ENCODE measurements around the gene SETDB1. TPM values are rescaled to one million over a fixed set of nuclear protein-coding genes. Genes with fewer than 3 reads are reported as not detected.

SETDB1 gene
- polyA plus RNA-seq, 1 of the 3 experiments (the other 2 are of a cell fraction), result 29.9 TPM

- ChIA-PET POLR2A (no interaction called here), CTCF (interaction anchor here (0.9 to 1.5 kb wide), 3 partner anchors 12 to 32 kb away, joined by 3 to 5 read pairs (median 3); no protein-coding TSS in a partner anchor)
- Histone ChIP-seq H3K27ac (ENCODE audit: low read depth in 2 of 2, low read length in 1 of 2) (no peak overlapping the region), H3K4me1 (ENCODE audit: control insufficient read depth in 1 of 2, insufficient read depth in 2 of 2, low read depth in 1 of 2, low read length in 1 of 2) (no peaks in the 10 kb centered on the region), H3K9ac (no peak overlapping the region), H3K4me2 (no peak overlapping the region), H3K9me2 (no peaks in the 10 kb centered on the region), H2AFZ (ENCODE audit: low read depth) (no peak overlapping the region), H4K20me1 (ENCODE audit: insufficient read depth) (no peaks in the 10 kb centered on the region), H3K4me3 (ENCODE audit: low read depth in 2 of 2, low read length in 1 of 2) (no peak overlapping the region), H3K9me3 (no peaks in the 10 kb centered on the region), H3K79me2 (ENCODE audit: insufficient read depth) (no peaks in the 10 kb centered on the region), H3K36me3 (replicated peaks in 1 of 2; ENCODE audit: control insufficient read depth in 1 of 2, insufficient read depth in 2 of 2, low read length in 1 of 2) (no peaks in the 10 kb centered on the region), H3K27me3 (ENCODE audit: insufficient read depth) (no peaks in the 10 kb centered on the region), H3F3A (replicated peaks; ENCODE audit: insufficient read depth) (peaks cover under 1% of the 10 kb centered on the region)
- TF ChIP-seq, protein P1, sequence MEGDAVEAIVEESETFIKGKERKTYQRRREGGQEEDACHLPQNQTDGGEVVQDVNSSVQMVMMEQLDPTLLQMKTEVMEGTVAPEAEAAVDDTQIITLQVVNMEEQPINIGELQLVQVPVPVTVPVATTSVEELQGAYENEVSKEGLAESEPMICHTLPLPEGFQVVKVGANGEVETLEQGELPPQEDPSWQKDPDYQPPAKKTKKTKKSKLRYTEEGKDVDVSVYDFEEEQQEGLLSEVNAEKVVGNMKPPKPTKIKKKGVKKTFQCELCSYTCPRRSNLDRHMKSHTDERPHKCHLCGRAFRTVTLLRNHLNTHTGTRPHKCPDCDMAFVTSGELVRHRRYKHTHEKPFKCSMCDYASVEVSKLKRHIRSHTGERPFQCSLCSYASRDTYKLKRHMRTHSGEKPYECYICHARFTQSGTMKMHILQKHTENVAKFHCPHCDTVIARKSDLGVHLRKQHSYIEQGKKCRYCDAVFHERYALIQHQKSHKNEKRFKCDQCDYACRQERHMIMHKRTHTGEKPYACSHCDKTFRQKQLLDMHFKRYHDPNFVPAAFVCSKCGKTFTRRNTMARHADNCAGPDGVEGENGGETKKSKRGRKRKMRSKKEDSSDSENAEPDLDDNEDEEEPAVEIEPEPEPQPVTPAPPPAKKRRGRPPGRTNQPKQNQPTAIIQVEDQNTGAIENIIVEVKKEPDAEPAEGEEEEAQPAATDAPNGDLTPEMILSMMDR (IDR thresholded peaks at IDR 0.05), result no peak
- TF ChIP-seq RCOR1 (IDR thresholded peaks at IDR 0.05; ENCODE audit: low read length), result no peak
- TF ChIP-seq USF2 (IDR thresholded peaks at IDR 0.05; ENCODE audit: borderline replicate concordance, low read depth, low read length), result no peak
- TF ChIP-seq FOSL2 (IDR thresholded peaks at IDR 0.05; ENCODE audit: borderline replicate concordance, low read depth), result no peak
- TF ChIP-seq, protein P2, sequence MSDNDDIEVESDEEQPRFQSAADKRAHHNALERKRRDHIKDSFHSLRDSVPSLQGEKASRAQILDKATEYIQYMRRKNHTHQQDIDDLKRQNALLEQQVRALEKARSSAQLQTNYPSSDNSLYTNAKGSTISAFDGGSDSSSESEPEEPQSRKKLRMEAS (IDR thresholded peaks at IDR 0.05; ENCODE audit: low read depth), result no peak
- no peak for TF ChIP-seq NFIC (IDR thresholded peaks at IDR 0.05; ENCODE audit: borderline replicate concordance)
- no peak for TF ChIP-seq GATA2 (CRISPR knock-in tag; IDR thresholded peaks at IDR 0.05)
- no peak for TF ChIP-seq CHD2 (IDR thresholded peaks at IDR 0.05; ENCODE audit: low read length, partially characterized antibody)
- TF ChIP-seq YY1 (IDR thresholded peaks at IDR 0.05; ENCODE audit: low read depth), result no peak
- TF ChIP-seq FOXJ3 (CRISPR knock-in tag; IDR thresholded peaks at IDR 0.05), result no peak
- TF ChIP-seq FOXM1 (IDR thresholded peaks at IDR 0.05; ENCODE audit: low read depth), result no peak
- TF ChIP-seq SMC3 (IDR thresholded peaks at IDR 0.05; ENCODE audit: low read depth, low read length), result no peak
- no peak for TF ChIP-seq GABPA (IDR thresholded peaks at IDR 0.05; ENCODE audit: low read depth)
- TF ChIP-seq ZBTB33 (IDR thresholded peaks at IDR 0.05; ENCODE audit: borderline replicate concordance, low read depth), result no peak
- TF ChIP-seq NRF1 (IDR thresholded peaks at IDR 0.05; ENCODE audit: low read depth, low read length), result no peak
- TF ChIP-seq POLR2AphosphoS5 (IDR thresholded peaks at IDR 0.05; ENCODE audit: low read depth, low read length), result no peak
- TF ChIP-seq USF1 (IDR thresholded peaks at IDR 0.05; ENCODE audit: borderline replicate concordance, low read depth), result no peak
- TF ChIP-seq TCF12 (IDR thresholded peaks at IDR 0.05), result no peak
- TF ChIP-seq RAD21 (IDR thresholded peaks at IDR 0.05; ENCODE audit: low read length), result no peak
- no peak for TF ChIP-seq MEF2A (IDR thresholded peaks at IDR 0.05; ENCODE audit: borderline replicate concordance, low read depth)
- DNase-seq, result no peak
- 65% methylated on average over 1 of the region's 1 CpG for WGBS (ENCODE audit: low lambda C conversion rate)
Measured at GRCh38 chr1:150890033-150890416, 36.1 kb upstream of the SETDB1 start.
